Measurements from ENCODE around the gene ACP7.
A peak's percentile ranks its signal among the peaks of the same experiment; 100 is the strongest.

Gene ACP7

DNA sequence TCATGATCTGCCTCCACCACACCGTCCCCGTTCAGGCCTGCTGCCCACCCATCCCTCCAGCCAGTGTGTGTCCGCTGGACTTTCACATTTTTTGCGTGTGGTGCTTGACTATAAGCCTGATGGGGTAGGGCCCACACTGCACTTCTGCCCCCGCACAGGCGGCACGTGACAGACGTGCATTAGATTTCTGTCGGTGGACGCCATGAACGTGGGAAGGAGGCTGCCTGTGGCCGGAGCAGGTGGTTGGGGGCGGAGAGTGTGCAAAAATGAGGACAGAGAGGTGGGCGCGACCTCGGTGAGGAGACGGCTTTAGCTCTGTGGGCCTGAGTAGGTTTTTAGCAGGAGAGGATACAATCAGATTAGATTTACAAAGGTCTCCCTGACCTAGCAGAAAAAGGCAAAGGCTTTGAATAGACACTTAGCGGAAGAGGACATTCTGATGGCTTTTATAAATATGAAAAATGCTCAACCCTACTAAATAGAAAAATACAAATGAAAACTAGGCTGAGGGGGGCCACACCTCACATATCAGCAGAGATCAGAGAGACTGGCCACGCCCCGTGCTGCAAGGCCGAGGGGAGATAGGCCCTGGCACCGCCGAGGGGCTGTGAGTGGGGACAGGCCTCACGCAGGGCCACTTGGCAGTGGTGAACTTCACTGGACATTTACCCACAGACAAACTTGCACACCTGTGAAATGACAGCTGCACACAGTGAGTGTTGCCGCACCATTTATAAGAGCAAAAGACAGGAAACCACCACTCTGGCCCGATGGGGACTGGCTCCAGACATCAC is 66.8 kb downstream of the ACP7 start:
- no peak for DNase-seq

DNA sequence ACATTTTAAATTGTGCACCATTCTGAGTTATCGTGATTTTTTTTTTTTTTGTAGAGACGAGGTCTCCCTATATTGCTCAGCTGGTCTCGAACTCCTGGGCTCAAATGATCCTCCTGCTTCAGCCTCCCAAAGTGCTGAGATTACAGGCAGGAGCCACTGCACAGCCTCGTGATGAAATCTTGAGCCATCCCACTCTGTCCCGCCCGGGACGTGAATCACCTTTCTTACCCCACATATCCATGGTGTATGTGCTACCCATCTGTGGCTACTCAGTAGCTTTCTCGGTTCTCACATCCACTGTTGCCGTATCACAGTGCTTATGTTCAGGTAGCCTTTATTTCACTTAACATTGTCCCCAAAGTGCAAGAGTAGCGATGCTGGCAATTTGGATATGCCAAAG is 67.9 kb downstream of the ACP7 start:
- DNase-seq: no peak

DNA sequence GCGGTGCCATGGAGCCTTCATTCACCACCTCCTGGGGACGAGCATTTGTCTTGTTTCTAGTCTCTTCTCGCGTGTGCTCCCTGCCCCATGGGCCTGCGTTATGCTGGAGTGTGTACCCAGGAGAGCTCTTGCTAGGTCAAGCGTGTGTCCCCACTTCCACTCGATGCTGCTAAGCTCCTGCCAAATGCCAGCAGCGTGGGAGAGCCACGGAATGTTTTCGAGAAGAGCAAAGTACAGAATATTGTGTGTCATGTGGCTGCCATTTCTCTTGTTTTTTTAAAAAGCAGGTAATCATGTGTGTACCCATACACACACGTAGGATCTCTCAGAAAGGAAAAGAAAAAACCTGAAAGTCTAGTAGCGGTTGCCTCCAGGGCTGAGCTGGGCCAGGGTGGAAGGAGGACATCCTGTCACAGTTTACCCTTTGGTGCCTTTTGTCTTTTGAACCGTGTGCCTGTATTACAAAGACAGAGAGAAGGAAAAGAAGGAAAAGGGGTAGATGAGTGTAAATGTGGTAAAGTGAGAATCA is 70.0 kb downstream of the ACP7 start:
- DNase-seq: no peak

DNA sequence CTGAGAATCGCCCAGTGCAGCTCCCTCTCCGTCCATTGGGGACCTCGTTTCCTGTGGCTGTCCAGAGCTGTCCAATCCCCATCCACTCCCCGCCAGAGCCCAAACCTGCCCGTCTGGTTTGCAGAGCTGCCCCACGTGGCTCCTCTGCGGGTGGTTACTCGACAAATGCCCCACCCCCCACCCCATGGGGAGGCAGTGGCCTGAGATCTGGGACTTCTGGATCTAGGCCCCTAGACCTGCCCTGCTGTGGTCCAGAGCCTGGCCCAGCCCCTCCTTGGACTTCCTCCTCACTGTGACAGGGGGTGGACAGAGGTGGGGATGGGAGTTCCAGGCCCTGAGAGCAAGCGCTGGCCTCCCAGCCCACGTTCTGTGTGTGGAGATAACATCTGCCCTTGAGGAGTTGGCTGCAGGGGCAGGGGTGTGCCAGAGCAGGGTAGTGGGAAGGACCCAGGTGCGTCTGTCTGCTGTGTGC is 70.5 kb downstream of the ACP7 start:
- no peak for DNase-seq

- DNase-seq: no peak
These were observed 71.0 kb downstream of the ACP7 start for GRCh38 chr19:39155114-39155700.

- DNase-seq: no peak
These were observed 71.6 kb downstream of the ACP7 start for GRCh38 chr19:39155741-39156140.

GRCh38 chr19:39156326-39157230 is 72.4 kb downstream of the ACP7 start:
- no peak for DNase-seq

GRCh38 chr19:39157275-39157996 is 73.3 kb downstream of the ACP7 start:
- DNase-seq: no peak

- DNase-seq: no peak
These were observed 73.8 kb downstream of the ACP7 start for GRCh38 chr19:39157997-39158389.

- no peak for DNase-seq
These were observed 74.6 kb downstream of the ACP7 start for GRCh38 chr19:39158646-39159260.

- peak in 1 of 2 donors; percentile 14 for DNase-seq
These were observed 76.3 kb downstream of the ACP7 start for GRCh38 chr19:39160523-39160861.

Data from inflammatory macrophage (primary cell).